ENCODE measurements around the gene RAP1GDS1.

Gene RAP1GDS1

DNA sequence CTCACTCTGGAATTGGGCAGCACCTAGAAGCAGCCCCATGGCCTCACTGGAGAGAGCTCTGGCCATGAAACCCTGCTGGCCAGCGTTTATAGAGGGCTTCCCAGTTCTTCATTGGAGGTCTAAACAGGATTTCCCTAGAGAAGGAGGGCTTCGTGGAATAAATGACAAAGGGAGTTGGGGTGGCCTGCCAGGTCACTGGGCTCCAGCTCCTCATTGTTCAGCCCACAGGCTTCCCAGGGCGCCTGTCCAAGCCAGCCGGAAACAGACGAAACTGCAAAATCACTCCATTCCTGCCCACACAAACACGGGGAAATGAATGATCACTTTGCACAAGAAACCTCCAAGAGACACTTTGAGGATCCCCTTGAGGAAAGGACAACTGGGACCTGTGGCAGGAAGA, 207.5 kb downstream of the RAP1GDS1 start:
- Mint-ChIP-seq H3K36me3 (ENCODE audit: low read depth) (peaks cover 30% of the 10 kb centered on the region), H3K9me3 (no peaks in the 10 kb centered on the region), H3K27ac (peak overlapping the region; percentile 71 to 95 (median 92)), H3K4me1 (peaks cover 24% of the 10 kb centered on the region), H3K4me3 (peak overlapping the region; percentile 4 to 22 (median 21)), H3K27me3 (ENCODE audit: low read depth) (no peaks in the 10 kb centered on the region)
- TF ChIP-seq, protein P1, sequence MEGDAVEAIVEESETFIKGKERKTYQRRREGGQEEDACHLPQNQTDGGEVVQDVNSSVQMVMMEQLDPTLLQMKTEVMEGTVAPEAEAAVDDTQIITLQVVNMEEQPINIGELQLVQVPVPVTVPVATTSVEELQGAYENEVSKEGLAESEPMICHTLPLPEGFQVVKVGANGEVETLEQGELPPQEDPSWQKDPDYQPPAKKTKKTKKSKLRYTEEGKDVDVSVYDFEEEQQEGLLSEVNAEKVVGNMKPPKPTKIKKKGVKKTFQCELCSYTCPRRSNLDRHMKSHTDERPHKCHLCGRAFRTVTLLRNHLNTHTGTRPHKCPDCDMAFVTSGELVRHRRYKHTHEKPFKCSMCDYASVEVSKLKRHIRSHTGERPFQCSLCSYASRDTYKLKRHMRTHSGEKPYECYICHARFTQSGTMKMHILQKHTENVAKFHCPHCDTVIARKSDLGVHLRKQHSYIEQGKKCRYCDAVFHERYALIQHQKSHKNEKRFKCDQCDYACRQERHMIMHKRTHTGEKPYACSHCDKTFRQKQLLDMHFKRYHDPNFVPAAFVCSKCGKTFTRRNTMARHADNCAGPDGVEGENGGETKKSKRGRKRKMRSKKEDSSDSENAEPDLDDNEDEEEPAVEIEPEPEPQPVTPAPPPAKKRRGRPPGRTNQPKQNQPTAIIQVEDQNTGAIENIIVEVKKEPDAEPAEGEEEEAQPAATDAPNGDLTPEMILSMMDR (IDR thresholded peaks at IDR 0.05; ENCODE audit: unreplicated experiment in 3 of 3): no peak

DNA sequence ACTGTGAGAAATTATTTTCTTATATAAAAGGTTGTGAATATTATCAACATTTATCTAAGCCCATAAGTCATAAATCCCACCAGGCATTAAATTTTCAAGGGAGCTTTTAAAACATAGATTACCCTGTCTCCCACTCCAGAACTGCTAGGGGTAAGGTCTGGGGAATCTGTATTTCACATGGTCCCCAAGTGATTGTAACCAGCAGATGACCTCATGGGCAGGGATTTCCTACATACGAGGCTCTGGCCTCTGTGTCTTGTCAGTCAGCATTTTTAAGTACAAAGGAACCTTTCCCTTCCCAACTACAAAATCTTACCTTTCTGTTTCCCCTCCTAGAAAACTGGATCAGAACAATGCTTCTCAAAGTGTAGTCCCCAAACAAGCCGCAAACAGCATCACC, 208.6 kb downstream of the RAP1GDS1 start:
- Mint-ChIP-seq H3K4me3 (no peak overlapping the region), H3K9me3 (no peaks in the 10 kb centered on the region), H3K36me3 (ENCODE audit: low read depth) (peaks cover 36% of the 10 kb centered on the region), H3K27ac (peak overlapping the region; percentile 71 to 95 (median 92)), H3K27me3 (ENCODE audit: low read depth) (no peaks in the 10 kb centered on the region), H3K4me1 (peaks cover 24% of the 10 kb centered on the region)
- TF ChIP-seq, protein P1 (IDR thresholded peaks at IDR 0.05; ENCODE audit: unreplicated experiment in 3 of 3): no peak

DNA sequence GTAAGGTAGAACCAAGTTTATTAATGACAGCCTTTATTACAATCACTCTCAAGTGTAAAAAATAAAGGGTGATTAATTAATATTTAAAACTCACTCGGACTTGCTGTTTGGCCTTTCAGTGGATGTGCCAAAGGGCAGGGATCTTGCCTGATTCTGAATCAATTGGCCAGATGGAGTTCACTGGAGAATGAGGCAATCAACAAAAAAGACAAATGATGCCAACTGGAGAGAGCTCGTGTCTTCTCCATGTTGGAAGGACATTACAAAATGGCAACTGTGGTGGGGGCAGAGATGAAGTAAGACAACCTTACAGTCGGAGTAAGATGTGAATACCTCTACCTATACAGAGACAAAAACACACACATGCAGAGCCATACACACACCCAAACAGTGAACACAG, 209.2 kb downstream of the RAP1GDS1 start:
- H3K9me3 Mint-ChIP-seq: no peaks in the 10 kb centered on the region
- H3K4me1 Mint-ChIP-seq: peaks cover 24% of the 10 kb centered on the region
- no peak overlapping the region for H3K4me3 Mint-ChIP-seq
- H3K27me3 Mint-ChIP-seq (ENCODE audit: low read depth): no peaks in the 10 kb centered on the region
- peaks cover 42% of the 10 kb centered on the region for H3K36me3 Mint-ChIP-seq (ENCODE audit: low read depth)
- TF ChIP-seq, protein P1 (IDR thresholded peaks at IDR 0.05; ENCODE audit: unreplicated experiment in 3 of 3): no peak
- peak overlapping the region in 1 of 3 experiments; percentile 95 for H3K27ac Mint-ChIP-seq

DNA sequence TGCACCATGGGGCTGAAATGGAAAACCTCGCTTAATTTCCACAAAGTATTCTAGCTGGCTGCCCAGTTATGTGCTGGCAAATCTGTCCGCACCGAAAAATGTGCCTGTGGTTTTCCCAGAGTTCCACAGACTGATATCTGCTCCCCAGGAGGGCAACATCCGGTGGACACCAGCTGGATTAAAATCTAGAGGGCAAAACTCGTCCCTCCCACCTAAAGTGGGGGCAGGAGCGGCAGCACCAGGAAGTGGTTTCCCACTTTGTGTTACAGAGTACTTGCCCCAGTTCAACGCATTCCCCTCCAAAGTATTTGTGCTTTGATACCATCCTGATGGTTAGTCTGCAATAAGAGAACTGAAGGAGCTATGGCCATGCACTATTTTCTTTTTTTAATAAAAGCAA, 209.6 kb downstream of the RAP1GDS1 start:
- no peaks in the 10 kb centered on the region for H3K27me3 Mint-ChIP-seq (ENCODE audit: low read depth)
- no peak overlapping the region for H3K4me3 Mint-ChIP-seq
- TF ChIP-seq, protein P1 (IDR thresholded peaks at IDR 0.05; ENCODE audit: unreplicated experiment in 3 of 3): no peak
- no peaks in the 10 kb centered on the region for H3K9me3 Mint-ChIP-seq
- H3K36me3 Mint-ChIP-seq (ENCODE audit: low read depth): peaks cover 44% of the 10 kb centered on the region
- H3K4me1 Mint-ChIP-seq: peaks cover 24% of the 10 kb centered on the region
- no peak overlapping the region for H3K27ac Mint-ChIP-seq

DNA sequence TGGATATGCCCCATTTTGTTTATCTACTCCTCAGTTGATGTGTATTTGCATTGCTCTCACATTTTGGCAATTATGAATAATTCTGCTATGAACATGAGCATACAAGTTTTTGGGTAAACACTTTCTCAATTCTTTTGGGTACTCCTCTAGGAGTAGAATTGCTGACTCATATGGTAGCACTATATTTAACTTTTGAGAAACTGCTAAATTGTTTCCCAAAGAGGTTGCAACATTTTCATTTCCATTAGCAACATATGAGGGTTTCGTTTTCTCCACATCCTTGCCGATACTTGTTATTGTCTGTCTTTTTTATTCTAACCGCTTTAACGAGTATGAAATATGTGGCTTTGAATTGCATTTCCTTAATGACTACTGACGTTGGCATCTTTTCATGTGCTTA, 211.9 kb downstream of the RAP1GDS1 start:
- Mint-ChIP-seq H3K9me3 (no peaks in the 10 kb centered on the region), H3K27ac (no peak overlapping the region), H3K4me1 (peaks cover 18% of the 10 kb centered on the region), H3K4me3 (no peak overlapping the region), H3K27me3 (ENCODE audit: low read depth) (no peaks in the 10 kb centered on the region), H3K36me3 (ENCODE audit: low read depth) (peaks cover 52% of the 10 kb centered on the region)
- TF ChIP-seq, protein P1 (IDR thresholded peaks at IDR 0.05; ENCODE audit: unreplicated experiment in 3 of 3): no peak

DNA sequence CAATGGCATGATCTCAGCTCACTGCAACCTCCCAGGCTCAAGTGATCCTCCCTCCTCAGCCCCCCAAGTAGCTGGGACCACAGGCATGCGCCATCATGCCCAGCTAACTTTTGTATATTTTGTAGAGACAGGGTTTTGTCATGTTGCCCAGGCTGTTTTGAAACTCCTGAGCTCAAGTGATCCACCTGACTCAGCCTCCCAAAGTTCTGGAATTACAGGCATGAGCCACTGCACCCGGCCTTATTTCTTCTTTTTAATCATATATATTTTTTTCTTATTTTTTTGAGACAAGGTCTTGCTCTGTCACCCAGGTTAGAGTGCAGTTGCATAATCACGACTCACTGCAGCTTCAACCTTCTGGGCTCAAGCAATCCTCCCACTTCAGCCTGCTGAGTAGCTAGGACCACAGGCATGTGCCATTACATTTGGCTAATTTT, 213.2 kb downstream of the RAP1GDS1 start:
- Mint-ChIP-seq H3K36me3 (ENCODE audit: low read depth) (peaks cover 61% of the 10 kb centered on the region), H3K4me1 (peaks cover 16% of the 10 kb centered on the region), H3K4me3 (no peak overlapping the region), H3K27me3 (ENCODE audit: low read depth) (no peaks in the 10 kb centered on the region), H3K27ac (no peak overlapping the region), H3K9me3 (no peaks in the 10 kb centered on the region)
- TF ChIP-seq, protein P1 (IDR thresholded peaks at IDR 0.05; ENCODE audit: unreplicated experiment in 3 of 3): no peak
